HG02642 (cell line): Measurements from ENCODE around the gene FGF23.

Experiments
- ATAC-seq: cut with Tn5 transposase; IDR thresholded peaks from one replicate; pipeline ENCODE4 v1.9.1; 2021; ENCODE audit warnings: mild to moderate bottlenecking; ENCODE audit not compliant: unreplicated experiment, poor library complexity

Gene FGF23

DNA sequence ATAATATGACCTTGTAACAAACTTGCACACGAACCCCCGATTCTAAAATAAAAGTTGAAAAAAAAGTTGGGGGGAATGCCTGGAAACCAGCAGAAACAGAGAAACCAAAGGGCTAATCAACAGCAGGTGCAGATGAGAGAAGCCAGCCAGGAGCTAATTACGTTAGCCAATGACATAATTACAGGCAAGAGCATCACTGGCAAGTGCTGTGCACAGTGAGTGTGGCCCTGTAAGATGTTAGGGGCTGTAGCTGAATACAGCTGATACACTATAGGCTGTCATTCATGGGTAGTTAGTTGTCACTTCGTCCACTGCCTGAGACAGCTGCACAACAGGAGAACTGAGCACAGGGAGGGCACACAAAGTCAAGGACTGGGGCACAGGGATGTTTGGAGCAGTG is 7.3 kb upstream of the FGF23 start:
- ATAC-seq: no peak

DNA sequence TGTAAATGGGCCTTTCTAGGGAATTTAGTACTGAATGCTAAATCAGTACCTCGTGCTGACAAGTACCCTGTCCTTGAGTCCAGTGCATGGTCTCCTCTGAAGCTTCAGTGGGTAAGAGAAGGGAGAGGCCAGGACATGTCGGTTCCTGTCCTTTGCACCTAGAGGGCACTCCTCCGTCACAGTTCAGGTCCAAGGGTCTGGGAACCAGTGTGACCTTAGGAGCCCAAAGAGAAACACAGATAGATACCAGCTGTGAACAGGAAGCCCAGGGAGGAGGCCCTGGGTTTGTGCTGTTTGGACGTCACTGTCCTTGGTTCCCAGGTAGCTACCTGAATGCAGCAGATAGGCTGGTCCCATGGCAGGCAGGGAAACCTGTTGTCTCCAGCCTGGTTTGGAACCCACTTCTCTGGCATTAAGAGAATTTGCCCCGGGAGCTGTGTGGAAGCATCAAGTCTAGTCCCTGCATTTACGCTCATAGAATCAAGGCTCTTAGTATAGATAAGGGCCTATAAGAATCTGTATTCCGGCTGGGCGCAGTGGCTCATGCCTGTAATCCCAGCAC is 3.9 kb upstream of the FGF23 start:
- ATAC-seq: no peak

DNA sequence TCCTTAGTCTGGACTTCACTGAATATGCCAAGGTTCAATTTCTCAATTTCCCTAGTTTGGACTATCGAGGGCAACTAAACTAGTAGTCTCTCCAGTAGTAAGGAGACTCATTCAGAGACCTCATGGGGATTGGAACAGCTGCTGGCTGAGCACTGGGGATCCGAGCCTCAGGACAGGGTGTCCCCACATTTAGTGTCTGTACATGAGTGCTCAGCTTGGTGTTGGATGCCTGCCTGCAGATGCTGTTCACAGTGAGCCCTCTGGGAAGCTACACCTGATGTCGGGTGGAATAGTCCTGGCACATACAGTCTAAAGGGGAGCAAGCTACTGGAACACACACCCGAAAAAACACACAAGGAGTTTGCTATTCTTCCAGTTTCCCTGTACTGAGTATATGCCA is 820 bp upstream of the FGF23 start:
- ATAC-seq: no peak

DNA sequence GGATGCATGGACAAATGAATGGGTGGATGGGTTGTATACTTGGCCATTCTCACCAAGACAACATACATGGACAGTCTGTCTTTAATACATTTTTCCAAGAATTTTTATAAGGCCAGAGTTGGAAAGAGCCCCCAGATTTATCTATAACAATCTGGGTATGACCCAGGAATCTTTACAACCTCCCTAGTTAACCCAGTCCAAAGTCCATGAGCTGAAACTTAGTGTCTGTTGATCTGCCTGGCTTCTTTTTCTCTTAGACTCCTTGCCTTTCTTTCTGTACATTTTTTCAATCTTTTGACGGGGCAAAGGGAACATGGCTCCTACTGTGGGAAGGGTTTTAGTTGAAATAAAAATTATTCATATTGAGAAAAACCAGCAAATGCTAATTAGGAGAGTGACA is 740 bp downstream of the FGF23 start:
- ATAC-seq: no peak

DNA sequence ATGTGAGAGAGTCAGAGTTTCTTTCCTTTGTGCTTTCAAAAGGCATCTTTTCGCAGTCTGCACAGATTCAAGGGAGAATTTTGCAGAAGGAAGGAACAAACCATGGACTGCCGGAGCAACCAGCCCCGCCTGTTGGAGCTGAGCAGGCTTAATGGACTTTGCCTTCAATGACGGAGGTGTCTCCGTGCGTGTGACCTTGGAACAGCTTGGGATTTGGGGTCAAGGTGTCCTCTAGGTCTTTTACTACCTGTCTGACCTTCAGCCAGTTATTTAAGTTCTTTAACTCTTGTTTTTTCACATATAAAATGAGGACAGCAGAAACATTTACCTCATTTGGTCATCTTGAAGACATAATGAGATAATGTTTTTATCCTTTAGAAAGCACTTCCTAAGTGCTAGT is 4.1 kb downstream of the FGF23 start:
- no peak for ATAC-seq

DNA sequence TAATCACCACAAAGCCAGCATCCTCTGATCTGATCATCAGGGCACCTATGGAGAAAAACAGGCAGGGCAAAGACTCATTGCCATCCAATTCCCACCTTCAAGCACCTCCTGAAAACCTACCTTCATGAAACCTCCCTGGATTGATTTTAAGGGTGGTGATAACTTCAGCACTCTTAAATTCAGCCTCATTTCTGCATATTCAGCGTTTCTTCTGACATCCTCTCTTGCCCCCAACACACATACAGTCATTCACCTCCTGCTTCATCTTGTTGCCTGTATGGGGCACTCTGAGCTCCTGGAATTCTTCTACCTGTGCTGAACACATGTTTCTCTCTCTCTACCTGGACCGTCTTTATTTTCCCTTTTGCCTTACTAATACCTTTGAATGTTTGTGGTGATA is 6.9 kb downstream of the FGF23 start:
- ATAC-seq: no peak

DNA sequence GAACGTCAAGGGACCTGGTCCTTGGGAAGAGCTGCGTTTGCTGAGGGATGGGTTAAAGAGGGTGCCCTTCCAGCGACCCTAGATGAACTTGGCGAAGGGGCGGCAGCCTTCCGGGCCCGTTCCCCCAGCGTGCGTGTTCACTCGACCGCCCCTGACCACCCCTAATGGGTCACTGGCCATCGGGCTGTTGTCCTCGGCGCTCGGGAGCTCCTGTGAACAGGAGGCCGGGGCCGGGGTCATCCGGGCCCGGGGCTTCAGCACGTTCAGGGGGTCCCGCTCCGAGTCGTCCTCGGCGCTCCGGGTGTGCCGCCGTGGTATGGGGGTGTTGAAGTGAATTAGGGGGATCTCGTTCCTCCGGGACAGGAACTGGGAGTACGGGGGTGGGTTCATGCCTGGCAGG is 9.2 kb downstream of the FGF23 start:
- no peak for ATAC-seq

DNA sequence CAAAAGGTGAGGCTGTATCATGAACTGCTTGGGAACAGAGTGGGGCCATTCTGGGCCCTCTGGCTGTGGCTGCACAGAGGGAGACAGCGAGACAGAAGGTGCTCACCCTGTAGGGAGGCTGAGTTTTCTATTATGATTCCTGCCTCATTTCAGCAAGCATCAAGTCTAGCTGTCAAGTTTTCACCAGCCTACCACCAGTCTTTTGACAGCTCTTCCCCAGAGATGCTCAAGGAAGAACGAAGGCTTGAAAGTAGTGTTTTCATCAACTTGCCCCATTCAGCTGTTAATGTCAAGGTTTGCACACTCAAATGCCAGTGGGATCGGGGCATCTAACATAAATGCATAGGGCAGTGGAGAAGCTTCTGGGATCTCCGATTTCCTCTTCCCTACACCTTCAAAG is 10.0 kb downstream of the FGF23 start:
- ATAC-seq: no peak

DNA sequence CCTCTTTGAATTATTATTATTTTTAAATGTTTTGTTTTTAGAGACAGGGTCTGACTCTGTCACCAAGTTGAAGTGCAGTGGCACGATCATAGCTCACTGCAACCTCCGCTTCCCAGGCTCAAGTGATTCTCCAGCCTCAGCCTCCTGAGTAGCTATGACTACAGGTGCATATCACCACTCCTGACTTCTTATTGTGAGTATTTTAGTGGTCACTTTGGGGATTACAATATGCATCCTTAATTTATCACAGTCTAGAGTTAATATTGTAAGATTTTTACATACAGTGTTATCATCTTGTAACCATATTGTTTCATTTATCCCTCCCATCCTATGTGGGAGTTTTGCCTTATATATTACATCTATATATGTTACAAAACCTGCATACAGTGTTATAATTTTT is 13.4 kb downstream of the FGF23 start:
- ATAC-seq: no peak

DNA sequence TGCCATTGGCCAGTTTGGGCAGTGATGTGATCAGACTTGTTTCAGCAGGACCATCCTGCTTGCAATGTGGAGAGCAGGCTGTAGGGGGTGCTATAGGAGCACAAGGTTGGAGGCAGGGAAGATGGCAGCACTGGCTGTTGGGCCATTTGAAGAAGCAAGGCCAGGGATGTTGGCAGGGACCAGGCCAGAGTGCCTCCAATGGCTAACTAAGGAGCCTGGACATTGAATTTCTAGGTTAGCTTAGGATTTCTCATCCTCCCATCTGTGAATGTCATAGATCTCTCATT is 23.5 kb downstream of the FGF23 start:
- no peak for ATAC-seq

DNA sequence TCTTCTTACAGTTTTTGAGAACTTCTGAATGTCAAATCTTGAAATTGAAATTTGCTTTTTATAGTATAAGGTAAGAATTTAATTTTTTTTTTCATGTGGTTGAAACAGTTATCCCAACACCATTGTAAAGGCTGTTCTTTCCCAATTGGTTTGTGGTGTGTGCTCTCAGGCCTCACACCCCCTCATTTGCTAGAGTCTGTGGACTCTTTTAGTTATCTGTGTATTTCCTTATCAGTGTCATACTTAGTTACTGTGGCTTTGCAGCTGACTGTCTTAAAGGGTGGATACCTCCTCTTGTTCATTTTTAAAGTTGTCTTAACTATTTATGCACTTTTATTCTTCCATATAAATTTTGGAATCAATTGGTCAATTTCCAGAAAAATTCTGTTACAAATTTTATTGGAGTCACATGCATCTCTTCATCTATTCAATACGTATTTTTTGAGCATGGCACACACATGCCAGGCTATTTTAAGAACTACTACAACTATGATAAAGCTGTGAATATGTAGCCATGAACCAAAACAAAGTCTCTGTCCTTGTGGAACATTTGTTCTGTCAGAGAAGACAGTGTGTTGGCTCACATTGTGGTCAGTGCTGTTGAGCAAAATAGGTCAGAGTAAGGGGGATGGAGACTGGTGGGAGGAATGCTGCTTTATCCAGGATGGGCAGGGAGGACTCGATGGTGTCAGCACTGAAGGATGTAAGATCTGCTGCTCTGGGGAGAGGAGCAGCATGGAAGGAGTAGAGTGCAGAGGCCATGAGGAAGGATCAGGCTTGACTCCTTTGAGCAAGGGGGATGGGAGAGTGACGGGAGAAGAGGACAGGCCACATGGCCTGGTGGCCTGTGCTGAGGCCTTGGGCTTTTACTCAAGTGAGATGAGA is 24.1 kb downstream of the FGF23 start:
- no peak for ATAC-seq

DNA sequence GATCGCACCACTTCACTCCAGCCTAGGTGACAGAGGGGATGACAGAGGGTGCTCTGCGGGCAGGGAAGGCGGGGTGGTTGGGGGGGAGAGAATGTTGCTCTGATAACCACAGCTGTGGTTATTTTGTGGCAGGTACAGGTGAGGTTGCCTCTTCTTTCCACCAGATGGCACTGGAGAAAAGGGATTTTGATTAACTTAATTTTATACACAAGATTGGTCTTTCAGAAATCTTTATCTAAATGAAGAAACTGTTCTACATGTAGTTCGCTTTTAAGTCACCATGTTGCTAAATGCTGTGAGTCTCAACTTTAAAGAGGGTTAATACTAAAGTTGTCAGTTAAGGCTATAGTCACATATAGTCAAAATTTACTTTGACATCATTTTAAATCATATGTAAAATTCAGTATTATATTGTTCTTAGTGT is 25.7 kb downstream of the FGF23 start:
- no peak for ATAC-seq

DNA sequence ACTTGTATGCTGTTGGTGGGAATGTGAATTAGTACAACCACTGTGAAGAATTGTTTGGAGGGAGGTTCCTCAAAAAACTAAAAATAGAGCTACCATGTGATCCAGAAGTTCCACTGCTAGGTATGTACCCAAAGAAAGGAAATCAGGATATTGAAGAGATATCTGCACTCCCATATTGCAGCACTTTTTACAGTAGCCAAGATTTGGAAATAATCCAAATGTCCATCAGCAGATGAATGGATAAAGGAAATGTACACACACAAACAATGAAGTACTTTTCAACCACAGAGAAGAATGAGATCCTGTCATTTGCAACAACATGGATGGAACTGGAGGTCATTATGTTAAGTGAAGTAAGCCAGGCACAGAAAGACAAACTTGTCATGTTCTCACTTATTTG is 32.6 kb downstream of the FGF23 start:
- no peak for ATAC-seq

DNA sequence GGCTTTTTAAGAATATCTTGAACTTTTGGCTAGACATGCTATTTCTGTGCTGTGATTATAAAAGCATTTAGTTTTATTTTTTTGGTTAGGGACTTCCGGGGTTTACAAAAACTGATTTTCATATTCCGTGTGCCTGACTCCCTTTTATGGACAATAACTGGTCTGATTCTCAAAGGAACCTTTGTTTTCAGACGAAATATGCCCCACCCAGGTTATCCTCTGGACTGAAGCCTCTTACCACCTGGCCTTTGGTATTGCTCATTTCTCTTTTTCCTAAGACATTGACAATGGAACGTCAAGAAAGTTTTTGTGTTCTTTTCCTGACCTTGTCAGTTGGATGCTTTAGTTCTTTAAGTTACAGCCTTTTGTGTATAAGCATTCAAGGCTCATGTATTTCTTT is 47.7 kb downstream of the FGF23 start:
- no peak for ATAC-seq

DNA sequence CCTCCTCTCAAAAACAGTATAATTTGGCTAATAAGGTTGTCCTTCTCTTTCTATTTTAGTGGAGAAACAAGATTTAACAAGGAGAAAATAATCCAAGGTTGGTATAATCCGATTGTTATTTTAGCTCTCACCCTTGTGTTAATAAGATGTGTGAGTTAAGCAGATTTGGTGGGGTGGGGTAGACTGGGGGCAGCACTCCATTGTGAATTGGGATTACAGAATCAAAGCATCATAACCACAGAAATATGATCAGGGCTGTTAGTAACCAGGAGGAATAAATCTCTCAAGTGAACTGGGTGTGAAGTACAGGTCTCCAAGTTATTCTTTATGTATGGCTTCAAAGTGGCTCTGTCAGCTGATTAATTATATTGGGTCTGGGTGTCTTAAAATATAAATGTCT is 48.3 kb downstream of the FGF23 start:
- ATAC-seq: no peak

DNA sequence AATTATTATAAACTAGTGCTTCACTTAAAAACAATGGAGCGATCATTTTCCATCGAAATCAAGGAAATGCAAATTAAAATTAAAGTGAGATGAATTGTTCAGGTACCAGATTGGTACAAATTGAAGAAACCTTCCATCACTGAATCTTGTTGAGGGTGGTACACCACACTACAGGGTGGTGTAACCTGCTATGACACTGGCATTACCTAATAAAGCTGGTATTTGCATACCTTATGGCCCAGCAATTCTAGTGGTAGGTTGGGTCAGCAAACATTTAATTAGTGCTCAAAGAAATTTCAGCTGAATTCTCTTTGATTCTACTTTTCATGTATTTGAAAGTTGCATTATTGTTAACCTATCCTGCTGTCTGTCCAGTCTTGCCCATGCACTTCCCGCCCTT is 49.3 kb downstream of the FGF23 start:
- ATAC-seq: no peak

DNA sequence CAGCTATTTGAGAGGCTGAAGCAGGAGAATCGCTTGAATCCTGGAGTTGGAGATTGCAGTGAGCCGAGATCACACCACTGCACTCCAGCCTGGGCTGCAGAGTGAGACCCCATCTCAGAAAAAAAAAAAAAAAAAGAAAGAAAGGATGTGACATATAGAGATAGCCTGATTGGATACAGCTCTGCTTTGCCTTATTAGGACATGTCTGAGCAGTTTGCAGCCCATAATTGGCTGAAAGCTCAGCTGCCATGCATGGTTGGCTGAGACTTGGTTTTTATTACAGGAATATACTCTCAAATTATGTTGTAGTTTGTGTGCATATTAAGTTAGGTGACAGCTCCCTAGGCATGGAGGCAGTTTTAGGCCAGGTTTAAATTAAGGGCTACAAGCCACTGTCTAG is 52.2 kb downstream of the FGF23 start:
- no peak for ATAC-seq

DNA sequence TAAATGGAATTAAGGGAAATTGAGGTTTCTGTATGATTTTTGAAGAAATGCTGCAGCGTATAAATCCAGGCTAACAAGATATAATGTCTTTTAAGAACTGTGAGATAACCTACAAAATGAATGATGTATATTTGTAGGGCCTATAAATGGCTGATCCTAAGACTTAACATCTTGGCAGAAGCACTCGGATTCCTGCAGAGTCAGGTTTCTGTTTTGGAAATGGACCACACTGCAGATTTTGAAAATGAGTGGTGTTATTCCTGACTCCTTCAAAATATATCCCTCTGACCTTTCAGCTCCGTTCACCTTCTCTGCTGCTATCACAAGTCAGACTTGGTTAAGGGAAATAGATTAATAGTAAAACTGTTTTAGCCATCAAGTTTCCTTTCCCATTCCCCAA is 53.5 kb downstream of the FGF23 start:
- ATAC-seq: no peak

DNA sequence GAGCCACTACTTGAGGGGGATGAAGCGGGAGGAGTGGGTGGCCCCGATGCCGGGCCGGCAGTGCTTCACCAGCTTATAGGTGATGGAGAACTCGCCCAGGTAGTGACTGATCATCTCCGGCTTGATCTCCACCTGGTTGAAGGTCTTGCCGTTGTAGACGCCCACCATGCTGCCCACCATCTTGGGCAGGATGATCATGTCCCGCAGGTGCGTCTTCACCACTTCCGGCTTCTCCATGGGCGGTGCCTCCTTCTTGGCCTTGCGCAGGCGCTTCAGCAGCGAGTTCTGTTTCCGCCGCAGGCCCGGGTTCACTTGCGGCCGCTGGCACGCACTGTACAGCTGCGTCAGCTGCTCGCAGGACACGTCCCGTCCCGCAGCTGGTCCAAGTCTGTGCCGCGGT is 55.1 kb downstream of the FGF23 start:
- ATAC-seq: no peak

DNA sequence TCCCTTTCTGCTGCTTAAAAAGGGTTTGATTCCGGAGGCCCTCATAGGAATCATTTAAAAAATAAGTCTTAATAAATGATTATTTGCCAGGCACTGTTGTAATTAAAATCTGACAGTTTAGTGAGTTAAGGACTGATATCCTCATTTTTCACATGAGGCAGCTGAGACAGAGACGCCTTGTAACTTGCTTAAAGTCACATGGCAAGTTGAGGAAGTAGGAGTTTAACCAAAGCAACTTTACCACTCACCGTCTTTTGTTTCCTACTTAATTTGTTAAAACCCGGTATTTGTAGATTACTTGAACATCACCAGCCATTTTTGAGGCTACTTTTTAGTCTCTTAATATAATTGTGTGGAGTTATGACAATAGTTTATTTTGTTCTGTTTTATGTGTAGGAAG is 56.1 kb downstream of the FGF23 start:
- ATAC-seq: no peak

DNA sequence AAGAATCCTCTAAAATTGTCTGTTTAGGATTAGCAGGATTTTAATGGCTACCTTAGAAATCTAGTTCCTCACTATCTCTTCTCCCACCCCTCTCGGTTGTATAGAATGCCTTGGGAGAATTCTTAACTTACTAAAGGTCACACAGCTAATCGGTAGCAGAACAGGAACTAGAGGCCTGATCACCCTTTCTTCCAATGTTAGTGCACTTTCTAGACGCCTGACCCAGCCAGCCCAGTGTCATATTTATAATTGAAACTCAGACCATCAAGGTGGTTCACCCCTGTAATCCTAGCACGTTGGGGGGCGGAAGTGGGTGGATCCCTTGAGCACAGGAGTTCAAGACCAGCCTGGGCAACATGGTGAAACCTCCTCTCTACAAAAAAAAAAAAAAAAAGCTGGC is 56.8 kb downstream of the FGF23 start:
- ATAC-seq: no peak
